Thyroid gland (tissue), 4 donors: ENCODE results near the gene MBD3L4. TPM values are rescaled to one million over a fixed set of nuclear protein-coding genes. Genes with fewer than 3 reads are reported as not detected.

Source experiments
- DNase-seq, 2 donors: peaks; one replicate each; pipeline ENCODE4 v3.0.0-alpha.2; 2019
- H3K27ac ChIP-seq, 3 donors: fragments of 200-600 bp; sonication (generic); 1 replicate in 2 of 3; 2 replicates in 1 of 3; pipeline ENCODE4 v1.5.1; 2016 to 2019; ENCODE audit warnings: mild to moderate bottlenecking in 1 of 3, moderate library complexity in 1 of 3
- H3K27me3 ChIP-seq: fragments of 200-600 bp; sonication (generic); one replicate; pipeline ENCODE4 v1.5.1; 2019
- H3K36me3 ChIP-seq, 2 donors: fragments of 200-600 bp; sonication (generic); one replicate each; pipeline ENCODE4 v1.5.1; 2016 to 2019
- H3K4me1 ChIP-seq, 2 donors: fragments of 200-600 bp; sonication (generic); one replicate each; pipeline ENCODE4 v1.5.1; 2017 to 2019
- H3K4me3 ChIP-seq, 3 donors: fragments of 200-600 bp; sonication (generic); replicated peaks in 1 of 3; 1 replicate in 2 of 3; 2 replicates in 1 of 3; pipeline ENCODE4 v1.5.1; 2016; ENCODE audit warnings: mild to moderate bottlenecking in 1 of 3
- H3K9me3 ChIP-seq: fragments of 200-600 bp; sonication (generic); one replicate; pipeline ENCODE4 v1.5.1; 2017
- POLR2A ChIP-seq, 2 donors: fragments of 450-650 bp; IDR thresholded peaks; one replicate each; pipeline ENCODE4 v1.6.1; 2017; ENCODE audit warnings: antibody characterized with exemption in 2 of 2, mild to moderate bottlenecking in 2 of 2, moderate library complexity in 1 of 2
- WGBS, 2 donors: methylation state at CpG; one replicate each; pipeline ENCODE4 v1.1.5; 2017; 5-methylcytosine and 5-hydroxymethylcytosine counted together
- intact Hi-C: fragments of 100-400 bp; cut with DNase I; formaldehyde crosslinking; loops from one replicate; pipeline ENCODE4 v1.15.1; 2023
- total RNA-seq, 4 donors: library from RNA; depleted of rRNA; stranded (reverse); fragments of >200 nt; gene quantifications; one replicate each; pipeline ENCODE4 v1.2.3, GENCODE V29; 2016
- TF ChIP-seq, protein P1 (sequence below), 6 experiments: fragments of 200-600 bp in 3 of 6; fragments of 450-650 bp in 3 of 6; sonication (generic) in 3 of 6; IDR thresholded peaks; one replicate each; pipeline ENCODE4 v1.5.1; 2016 to 2019; ENCODE audit warnings: antibody characterized with exemption in 6 of 6, mild to moderate bottlenecking in 2 of 6, inconsistent platforms in 1 of 6, moderate library complexity in 1 of 6

Gene MBD3L4
- total RNA-seq, 4 donors from 2014 or later = not detected

DNA sequence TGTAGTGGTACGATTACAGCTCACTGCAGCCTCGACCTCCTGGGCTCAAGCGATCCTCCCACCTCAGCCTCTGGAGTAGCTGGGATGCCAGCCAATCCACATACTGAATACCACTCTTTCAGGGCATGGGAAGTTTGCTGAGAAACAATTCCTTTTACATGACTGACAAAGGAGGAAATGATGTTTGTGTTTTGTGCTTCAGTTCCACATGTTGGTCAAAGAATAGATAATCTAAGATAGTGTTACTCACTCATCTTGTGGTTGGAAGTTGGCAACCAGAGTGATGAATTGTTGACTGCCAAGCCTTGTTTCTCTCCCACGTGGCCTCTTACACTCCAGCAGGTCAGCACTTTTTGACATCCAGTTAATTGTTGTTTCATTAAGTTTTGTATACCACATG lies 26.3 kb downstream of the MBD3L4 start:
- Histone ChIP-seq H3K27me3 (no peaks in the 10 kb centered on the region), H3K4me3 (no peak overlapping the region), H3K9me3 (no peaks in the 10 kb centered on the region), H3K27ac (no peak overlapping the region), H3K4me1 (no peaks in the 10 kb centered on the region), H3K36me3 (no peaks in the 10 kb centered on the region)
- 76 to 77% methylated on average over 4 of the region's 4 CpGs for WGBS, 2 donors
- TF ChIP-seq, protein P1, sequence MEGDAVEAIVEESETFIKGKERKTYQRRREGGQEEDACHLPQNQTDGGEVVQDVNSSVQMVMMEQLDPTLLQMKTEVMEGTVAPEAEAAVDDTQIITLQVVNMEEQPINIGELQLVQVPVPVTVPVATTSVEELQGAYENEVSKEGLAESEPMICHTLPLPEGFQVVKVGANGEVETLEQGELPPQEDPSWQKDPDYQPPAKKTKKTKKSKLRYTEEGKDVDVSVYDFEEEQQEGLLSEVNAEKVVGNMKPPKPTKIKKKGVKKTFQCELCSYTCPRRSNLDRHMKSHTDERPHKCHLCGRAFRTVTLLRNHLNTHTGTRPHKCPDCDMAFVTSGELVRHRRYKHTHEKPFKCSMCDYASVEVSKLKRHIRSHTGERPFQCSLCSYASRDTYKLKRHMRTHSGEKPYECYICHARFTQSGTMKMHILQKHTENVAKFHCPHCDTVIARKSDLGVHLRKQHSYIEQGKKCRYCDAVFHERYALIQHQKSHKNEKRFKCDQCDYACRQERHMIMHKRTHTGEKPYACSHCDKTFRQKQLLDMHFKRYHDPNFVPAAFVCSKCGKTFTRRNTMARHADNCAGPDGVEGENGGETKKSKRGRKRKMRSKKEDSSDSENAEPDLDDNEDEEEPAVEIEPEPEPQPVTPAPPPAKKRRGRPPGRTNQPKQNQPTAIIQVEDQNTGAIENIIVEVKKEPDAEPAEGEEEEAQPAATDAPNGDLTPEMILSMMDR (IDR thresholded peaks at IDR 0.05) = no peak
- TF ChIP-seq POLR2A (IDR thresholded peaks at IDR 0.05) = no peak
- no peak for DNase-seq
- intact Hi-C loops = no loop called here

DNA sequence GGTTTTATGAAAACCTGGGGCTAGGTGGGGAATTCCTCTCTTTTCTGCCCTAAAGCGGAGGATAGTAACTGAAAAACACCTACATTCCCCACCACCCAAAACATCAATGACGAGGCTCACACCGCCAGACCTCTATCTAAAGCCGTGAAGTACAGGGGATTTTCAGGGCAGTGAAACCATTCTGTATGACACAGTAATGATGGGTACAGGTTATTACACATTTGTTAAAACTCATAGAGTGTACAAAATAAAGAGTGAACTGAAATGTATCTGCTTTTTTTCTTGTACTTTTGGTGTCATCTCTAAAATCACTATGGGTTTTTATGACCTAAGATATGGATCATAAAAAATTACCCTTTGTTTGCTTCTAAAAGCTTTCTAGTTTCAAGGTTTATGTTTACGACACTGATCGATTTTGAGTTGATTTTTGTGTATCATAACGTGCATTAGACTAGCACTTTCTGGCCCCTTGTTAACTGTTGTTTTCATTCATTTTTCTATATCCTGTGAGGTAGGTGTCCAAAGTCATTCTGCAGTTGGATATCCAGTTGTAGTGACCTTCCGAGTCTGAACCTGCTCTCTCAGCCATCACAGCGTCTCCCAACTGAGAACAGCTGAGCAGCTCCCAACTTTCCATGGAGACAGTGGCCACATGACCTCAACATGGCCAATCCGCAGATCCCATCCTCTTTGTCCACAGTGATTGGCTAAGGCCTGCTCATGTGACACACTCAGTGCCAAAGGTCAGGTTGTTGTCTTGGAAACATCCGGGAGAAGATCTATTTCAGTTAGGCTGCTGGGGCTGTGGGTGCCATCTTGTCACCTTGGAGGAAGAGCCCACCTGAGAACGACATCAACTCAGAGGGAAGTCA lies 29.0 kb downstream of the MBD3L4 start:
- TF ChIP-seq, protein P1 (IDR thresholded peaks at IDR 0.05) = no peak
- TF ChIP-seq POLR2A (IDR thresholded peaks at IDR 0.05) = no peak
- no peak for DNase-seq
- 86 to 87% methylated on average over 11 to 12 of the region's 12 CpGs for WGBS, 2 donors
- H3K27me3 ChIP-seq = no peaks in the 10 kb centered on the region
- no peak overlapping the region for H3K27ac ChIP-seq
- intact Hi-C loops = no loop called here
- no peak overlapping the region for H3K4me3 ChIP-seq
- H3K9me3 ChIP-seq = no peaks in the 10 kb centered on the region
- H3K4me1 ChIP-seq = no peaks in the 10 kb centered on the region
- H3K36me3 ChIP-seq = no peaks in the 10 kb centered on the region

GRCh38 chr19:7007859-7008258 lies 32.1 kb downstream of the MBD3L4 start:
- H3K36me3 ChIP-seq = no peaks in the 10 kb centered on the region
- no peak for DNase-seq
- H3K9me3 ChIP-seq = no peaks in the 10 kb centered on the region
- no peaks in the 10 kb centered on the region for H3K4me1 ChIP-seq
- H3K4me3 ChIP-seq = no peak overlapping the region
- 57 to 64% methylated on average over 4 of the region's 4 CpGs for WGBS, 2 donors
- TF ChIP-seq, protein P1 (IDR thresholded peaks at IDR 0.05) = no peak
- TF ChIP-seq POLR2A (IDR thresholded peaks at IDR 0.05) = no peak
- no peak overlapping the region for H3K27ac ChIP-seq
- intact Hi-C loops = no loop called here
- H3K27me3 ChIP-seq = no peaks in the 10 kb centered on the region

- no peak for TF ChIP-seq POLR2A (IDR thresholded peaks at IDR 0.05)
- TF ChIP-seq, protein P1 (IDR thresholded peaks at IDR 0.05) = no peak
- Histone ChIP-seq H3K36me3 (no peaks in the 10 kb centered on the region), H3K27me3 (no peaks in the 10 kb centered on the region), H3K27ac (no peak overlapping the region), H3K9me3 (no peaks in the 10 kb centered on the region), H3K4me1 (no peaks in the 10 kb centered on the region), H3K4me3 (no peak overlapping the region)
- no peak for DNase-seq
- WGBS, 2 donors = 85 to 90% methylated on average over 11 of the region's 11 CpGs
- intact Hi-C loops = no loop called here
Measured at GRCh38 chr19:7006135-7006704, 33.8 kb downstream of the MBD3L4 start.

DNA sequence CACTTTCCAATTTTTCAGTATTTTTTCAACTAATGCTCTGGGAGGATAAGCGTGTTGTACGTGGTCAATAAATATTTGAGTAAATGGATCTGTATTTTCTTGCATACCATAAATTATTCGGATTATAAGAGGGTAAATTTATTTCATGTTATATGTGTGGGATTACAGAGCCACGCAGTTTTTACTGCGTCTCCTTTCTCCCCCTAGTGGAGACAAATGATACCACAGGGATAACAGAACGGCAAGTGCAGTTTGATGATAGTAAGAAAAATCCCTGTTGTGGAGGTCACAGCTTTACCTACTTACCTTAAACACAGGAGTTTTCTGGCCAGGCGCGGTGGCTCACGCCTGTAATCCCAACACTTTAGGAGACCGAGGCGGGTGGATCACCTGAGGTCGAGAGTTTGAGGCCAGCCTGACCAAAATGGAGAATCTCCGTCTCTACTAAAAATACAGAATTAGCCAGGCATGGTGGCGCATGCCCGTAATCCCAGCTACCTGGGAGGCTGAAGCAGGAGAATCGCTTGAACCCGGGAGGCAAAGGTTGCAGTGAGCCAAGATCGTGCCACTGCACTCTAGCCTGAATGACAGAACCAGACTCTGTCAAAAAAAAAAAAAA lies 35.6 kb downstream of the MBD3L4 start:
- Histone ChIP-seq H3K4me3 (no peak overlapping the region), H3K4me1 (no peaks in the 10 kb centered on the region), H3K27ac (no peak overlapping the region), H3K27me3 (no peaks in the 10 kb centered on the region), H3K9me3 (no peaks in the 10 kb centered on the region), H3K36me3 (no peaks in the 10 kb centered on the region)
- no peak for DNase-seq
- intact Hi-C loops = no loop called here
- TF ChIP-seq POLR2A (IDR thresholded peaks at IDR 0.05) = no peak
- TF ChIP-seq, protein P1 (IDR thresholded peaks at IDR 0.05) = no peak
- WGBS, 2 donors = 90 to 93% methylated on average over 18 of the region's 18 CpGs
